Gastroesophageal sphincter (tissue), 4 donors: ENCODE measurements around the gene DCDC1. TPM values are rescaled to one million over a fixed set of nuclear protein-coding genes. Genes with fewer than 3 reads are reported as not detected.

Experiments used
- ATAC-seq: fragments of 150-250 bp; one replicate; pipeline ENCODE4 v1.9.1; 2016; ENCODE audit warnings: mild to moderate bottlenecking, moderate library complexity
- H3K27ac ChIP-seq, 4 donors: fragments of 200-600 bp; sonication (generic) in 3 of 4; 1 replicate in 3 of 4; 2 replicates in 1 of 4; pipeline ENCODE4 v1.5.1; 2016 to 2019
- H3K27me3 ChIP-seq: fragments of 200-600 bp; sonication (generic); one replicate; pipeline ENCODE4 v1.5.1; 2019
- H3K36me3 ChIP-seq, 2 donors: fragments of 200-600 bp; sonication (generic); one replicate each; pipeline ENCODE4 v1.5.1; 2019; ENCODE audit warnings: control low read depth in 1 of 2
- H3K4me1 ChIP-seq, 3 donors: fragments of 200-600 bp; sonication (generic); 1 replicate in 2 of 3; 2 replicates in 1 of 3; pipeline ENCODE4 v1.5.1; 2016 to 2019; ENCODE audit warnings: control low read depth in 2 of 3
- H3K4me3 ChIP-seq, 2 donors: fragments of 200-600 bp; sonication (generic); one replicate each; pipeline ENCODE4 v1.5.1; 2019; ENCODE audit warnings: mild to moderate bottlenecking in 1 of 2, moderate library complexity in 1 of 2
- H3K9me3 ChIP-seq, 3 donors: fragments of 200-600 bp; sonication (generic); one replicate each; pipeline ENCODE4 v1.5.1; 2017 to 2019; ENCODE audit warnings: control low read depth in 2 of 3
- EP300 ChIP-seq: sonication (generic); formaldehyde crosslinking; IDR thresholded peaks from one replicate; pipeline ENCODE4 v1.6.1; 2017; ENCODE audit warnings: antibody characterized with exemption, mild to moderate bottlenecking
- POLR2A ChIP-seq, 2 donors: fragments of 450-650 bp; IDR thresholded peaks; one replicate each; pipeline ENCODE4 v1.6.1; 2017; ENCODE audit warnings: antibody characterized with exemption in 2 of 2, mild to moderate bottlenecking in 2 of 2, moderate library complexity in 1 of 2
- POLR2AphosphoS5 ChIP-seq: sonication (generic); formaldehyde crosslinking; IDR thresholded peaks from one replicate; pipeline ENCODE4 v1.6.1; 2017; ENCODE audit warnings: antibody characterized with exemption
- WGBS, 2 donors: methylation state at CpG; one replicate each; pipeline ENCODE4 v1.1.5; 2018; ENCODE audit warnings: low coverage in 1 of 2; 5-methylcytosine and 5-hydroxymethylcytosine counted together
- total RNA-seq, 4 donors: library from RNA; depleted of rRNA; stranded (reverse); fragments of >200 nt; gene quantifications; one replicate each; pipeline ENCODE4 v1.1.0, GENCODE V29; 2016
- TF ChIP-seq, protein P1 (sequence below), 4 experiments: fragments of 200-600 bp in 2 of 4; fragments of 450-650 bp in 2 of 4; sonication (generic) in 1 of 4; IDR thresholded peaks; one replicate each; pipeline ENCODE4 v1.5.1; 2017 to 2019; ENCODE audit warnings: antibody characterized with exemption in 4 of 4, mild to moderate bottlenecking in 2 of 4, moderate library complexity in 2 of 4

DCDC1 gene
- total RNA-seq, 4 donors from 2014 or later, result 0.13 to 0.35 TPM; not detected in 2

DNA sequence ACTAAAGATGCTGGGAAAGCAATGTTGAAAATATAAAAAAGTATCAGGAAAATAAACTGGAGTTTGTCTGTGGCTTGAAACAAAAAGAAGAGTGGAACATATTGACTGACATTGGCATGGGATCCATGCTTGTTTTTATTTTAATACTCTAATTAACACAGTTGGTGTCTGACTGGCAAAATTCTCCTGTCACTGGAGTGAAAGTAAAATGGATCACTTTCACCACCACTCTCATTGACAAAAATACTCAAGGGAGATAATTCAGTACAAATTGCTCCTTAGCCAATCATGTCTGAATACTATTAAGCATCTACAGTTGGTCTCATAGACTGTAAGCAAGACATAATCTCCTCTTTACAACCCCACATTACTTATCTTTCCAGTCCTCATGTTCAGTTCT lies 101.8 kb downstream of the DCDC1 start:
- Histone ChIP-seq H3K27ac (no peak overlapping the region), H3K4me3 (no peak overlapping the region), H3K27me3 (no peaks in the 10 kb centered on the region), H3K9me3 (peaks cover 0 to 13% (median 0%) of the 10 kb centered on the region in 3 donors), H3K4me1 (no peaks in the 10 kb centered on the region), H3K36me3 (no peaks in the 10 kb centered on the region)
- no peak for ATAC-seq
- TF ChIP-seq EP300 (no peak), POLR2A (IDR thresholded peaks at IDR 0.05) (no peak), POLR2AphosphoS5 (no peak)
- TF ChIP-seq, protein P1, sequence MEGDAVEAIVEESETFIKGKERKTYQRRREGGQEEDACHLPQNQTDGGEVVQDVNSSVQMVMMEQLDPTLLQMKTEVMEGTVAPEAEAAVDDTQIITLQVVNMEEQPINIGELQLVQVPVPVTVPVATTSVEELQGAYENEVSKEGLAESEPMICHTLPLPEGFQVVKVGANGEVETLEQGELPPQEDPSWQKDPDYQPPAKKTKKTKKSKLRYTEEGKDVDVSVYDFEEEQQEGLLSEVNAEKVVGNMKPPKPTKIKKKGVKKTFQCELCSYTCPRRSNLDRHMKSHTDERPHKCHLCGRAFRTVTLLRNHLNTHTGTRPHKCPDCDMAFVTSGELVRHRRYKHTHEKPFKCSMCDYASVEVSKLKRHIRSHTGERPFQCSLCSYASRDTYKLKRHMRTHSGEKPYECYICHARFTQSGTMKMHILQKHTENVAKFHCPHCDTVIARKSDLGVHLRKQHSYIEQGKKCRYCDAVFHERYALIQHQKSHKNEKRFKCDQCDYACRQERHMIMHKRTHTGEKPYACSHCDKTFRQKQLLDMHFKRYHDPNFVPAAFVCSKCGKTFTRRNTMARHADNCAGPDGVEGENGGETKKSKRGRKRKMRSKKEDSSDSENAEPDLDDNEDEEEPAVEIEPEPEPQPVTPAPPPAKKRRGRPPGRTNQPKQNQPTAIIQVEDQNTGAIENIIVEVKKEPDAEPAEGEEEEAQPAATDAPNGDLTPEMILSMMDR (IDR thresholded peaks at IDR 0.05), result no peak

DNA sequence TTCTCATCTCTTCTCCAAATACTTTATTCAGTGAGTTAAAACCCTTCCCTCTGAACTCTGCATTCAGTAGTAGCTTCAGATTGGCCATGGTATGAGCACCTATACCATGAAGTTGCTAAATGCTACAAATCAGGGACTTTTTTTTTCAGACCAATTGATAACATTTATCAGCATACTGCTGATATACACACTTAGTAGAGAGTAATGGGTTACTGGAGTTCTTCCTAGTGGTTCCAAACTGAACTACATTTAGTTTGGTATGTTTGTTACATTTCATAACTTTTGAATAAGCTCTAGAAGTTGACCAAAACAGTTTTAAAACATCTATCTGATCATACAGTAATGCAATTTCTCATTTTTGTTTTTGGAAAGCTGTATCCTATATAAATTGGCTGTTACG lies 104.7 kb downstream of the DCDC1 start:
- WGBS, 2 donors, result 89 to 100% methylated on average over 1 of the region's 1 CpG
- H3K9me3 ChIP-seq, result no peaks in the 10 kb centered on the region

DNA sequence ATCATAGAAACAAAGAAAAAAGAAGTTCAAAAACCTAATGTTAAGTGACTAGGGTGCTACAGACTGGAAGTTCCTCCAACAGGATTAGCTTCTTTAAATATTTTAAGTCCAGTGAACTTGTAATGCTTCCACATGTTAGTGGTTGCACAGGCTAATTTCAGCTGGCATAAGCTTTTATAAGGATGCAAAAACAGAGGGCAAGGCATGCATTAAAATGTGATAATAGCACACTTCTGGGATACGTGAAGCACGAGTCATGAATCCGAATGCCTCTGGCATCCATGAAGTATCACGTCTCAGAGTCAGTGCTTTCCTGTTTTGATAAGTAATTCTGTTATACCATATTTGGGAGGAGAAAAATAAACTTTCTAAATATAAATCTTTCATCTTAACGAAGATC lies 106.8 kb downstream of the DCDC1 start:
- 39 to 47% methylated on average over 5 of the region's 5 CpGs for WGBS, 2 donors
- TF ChIP-seq, protein P1 (IDR thresholded peaks at IDR 0.05), result no peak
- TF ChIP-seq EP300, result no peak
- TF ChIP-seq POLR2AphosphoS5, result no peak
- no peak for TF ChIP-seq POLR2A (IDR thresholded peaks at IDR 0.05)
- no peak overlapping the region for H3K4me3 ChIP-seq
- no peak for ATAC-seq
- H3K27me3 ChIP-seq, result no peaks in the 10 kb centered on the region
- H3K27ac ChIP-seq, result no peak overlapping the region
- H3K36me3 ChIP-seq, result no peaks in the 10 kb centered on the region
- no peaks in the 10 kb centered on the region for H3K4me1 ChIP-seq
- no peaks in the 10 kb centered on the region for H3K9me3 ChIP-seq

More for the DNA sequence above, 104.7 kb downstream of the DCDC1 start:
- Histone ChIP-seq H3K4me3 (no peak overlapping the region), H3K27ac (no peak overlapping the region), H3K36me3 (no peaks in the 10 kb centered on the region), H3K4me1 (no peaks in the 10 kb centered on the region), H3K27me3 (no peaks in the 10 kb centered on the region)
- ATAC-seq, result no peak
- TF ChIP-seq, protein P1 (IDR thresholded peaks at IDR 0.05), result no peak
- TF ChIP-seq EP300, result no peak
- TF ChIP-seq POLR2A (IDR thresholded peaks at IDR 0.05), result no peak
- no peak for TF ChIP-seq POLR2AphosphoS5

DNA sequence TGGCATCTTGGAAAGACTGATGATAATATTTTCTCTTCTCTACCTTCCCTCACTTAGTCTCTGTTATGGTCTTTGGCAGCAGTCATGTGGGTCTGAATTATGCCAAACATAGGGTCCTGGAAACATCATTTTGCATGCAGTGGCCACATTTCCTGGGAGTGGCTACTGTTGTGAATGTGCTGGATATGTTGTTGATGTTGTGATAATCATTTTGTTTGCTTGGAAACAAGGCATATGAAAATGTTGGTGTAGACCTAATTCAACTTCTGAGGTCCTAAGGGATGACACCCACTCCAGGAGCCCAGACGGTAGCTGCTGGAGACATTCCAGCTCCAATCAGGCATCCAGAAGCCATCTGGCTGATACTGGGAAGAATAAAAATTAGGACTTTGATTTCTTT lies 109.7 kb downstream of the DCDC1 start:
- H3K4me3 ChIP-seq, result no peak overlapping the region
- 62% methylated on average over 1 of the region's 1 CpG; no CpG with 5 or more reads in 1 of the 2 donors for WGBS, 2 donors
- TF ChIP-seq POLR2AphosphoS5 (no peak), POLR2A (IDR thresholded peaks at IDR 0.05) (no peak), EP300 (no peak)
- TF ChIP-seq, protein P1 (IDR thresholded peaks at IDR 0.05), result no peak
- H3K27ac ChIP-seq, result no peak overlapping the region
- H3K36me3 ChIP-seq, result no peaks in the 10 kb centered on the region
- H3K27me3 ChIP-seq, result no peaks in the 10 kb centered on the region
- ATAC-seq, result no peak
- H3K4me1 ChIP-seq, result no peaks in the 10 kb centered on the region
- H3K9me3 ChIP-seq, result no peaks in the 10 kb centered on the region

DNA sequence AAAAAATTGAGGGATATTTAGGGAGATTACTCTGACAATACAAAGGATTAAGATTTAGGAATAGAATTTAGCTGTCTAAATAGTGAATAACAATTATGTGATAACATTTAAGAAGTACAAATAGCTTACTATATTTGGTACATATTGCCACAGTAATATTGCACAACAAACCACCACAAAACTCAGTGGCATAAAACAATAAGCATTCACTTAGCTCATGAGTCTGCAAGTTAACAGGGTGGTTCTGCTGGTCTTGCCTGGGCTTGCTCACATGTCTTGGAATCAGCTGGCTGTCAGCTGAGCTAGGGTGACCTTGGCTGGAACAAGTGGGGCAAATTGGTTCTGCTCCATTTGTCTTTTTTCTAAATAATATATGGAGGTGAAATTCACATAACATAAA lies 115.1 kb downstream of the DCDC1 start:
- no peaks in the 10 kb centered on the region for H3K27me3 ChIP-seq
- ATAC-seq, result no peak
- H3K36me3 ChIP-seq, result no peaks in the 10 kb centered on the region
- no peaks in the 10 kb centered on the region for H3K9me3 ChIP-seq
- H3K4me3 ChIP-seq, result no peak overlapping the region
- TF ChIP-seq, protein P1 (IDR thresholded peaks at IDR 0.05), result no peak
- TF ChIP-seq POLR2A (IDR thresholded peaks at IDR 0.05) (no peak), POLR2AphosphoS5 (no peak), EP300 (no peak)
- H3K4me1 ChIP-seq, result no peaks in the 10 kb centered on the region
- no peak overlapping the region for H3K27ac ChIP-seq
